ENCODE measurements around the gene SAP30. TPM values are rescaled to one million over a fixed set of nuclear protein-coding genes. Genes with fewer than 3 reads are reported as not detected.

The SAP30 gene
- total RNA-seq, 2 experiments from 2014 or later, result 40.7 to 41.1 TPM

- Mint-ChIP-seq H3K36me3 (ENCODE audit: low read depth) (no peaks in the 10 kb centered on the region), H3K27ac (no peak within 1 kb of the TSS), H3K4me1 (ENCODE audit: low read depth) (no peaks in the 10 kb centered on the region), H3K4me3 (no peak within 1 kb of the TSS), H3K27me3 (peaks cover 3% of the 10 kb centered on the region), H3K9me3 (no peaks in the 10 kb centered on the region)
- DNase-seq (no peak), ATAC-seq (no peak)
- intact Hi-C loops (cut with micrococcal nuclease), result no loop called here
- ChIA-PET CTCF (interaction anchor here (0.9 to 1.6 kb wide), 3 partner anchors 19 to 95 kb away, joined by 3 read pairs; no protein-coding TSS in a partner anchor), POLR2A (interaction anchor here (0.9 kb wide), 1 partner anchor 66 kb away, joined by 4 read pairs; the partner anchor contains the start of gene HMGB2)
- TF ChIP-seq CTCF (IDR thresholded peaks at IDR 0.05), result no peak
Measured at GRCh38 chr4:173398779-173399415, 28.1 kb downstream of the SAP30 start, which contains the start of gene SCRG1. Gene SCRG1 (minus strand): TSS chr4:173399116. CDS start chr4:173391414, 7,702 bp downstream.

GRCh38 chr4:173401063-173401462 is 30.3 kb downstream of the SAP30 start:
- POLR2A ChIA-PET, result no interaction called here
- DNase-seq (no peak), ATAC-seq (no peak)
- CTCF ChIA-PET, result interaction anchor here (1.0 to 2.6 kb wide), 3 partner anchors 29 to 99 kb away, joined by 3 to 10 read pairs (median 3); no protein-coding TSS in a partner anchor
- no peaks in the 10 kb centered on the region for H3K9me3 Mint-ChIP-seq
- H3K4me1 Mint-ChIP-seq (ENCODE audit: low read depth), result no peaks in the 10 kb centered on the region
- H3K27ac Mint-ChIP-seq, result no peak overlapping the region
- no peak for TF ChIP-seq CTCF (IDR thresholded peaks at IDR 0.05)
- no peaks in the 10 kb centered on the region for H3K36me3 Mint-ChIP-seq (ENCODE audit: low read depth)
- no peaks in the 10 kb centered on the region for H3K27me3 Mint-ChIP-seq
- intact Hi-C loops (cut with micrococcal nuclease), result no loop called here
- H3K4me3 Mint-ChIP-seq, result no peak overlapping the region

- H3K27ac Mint-ChIP-seq, result no peak overlapping the region
- no peak for TF ChIP-seq CTCF (IDR thresholded peaks at IDR 0.05)
- H3K36me3 Mint-ChIP-seq (ENCODE audit: low read depth), result no peaks in the 10 kb centered on the region
- DNase-seq (no peak), ATAC-seq (no peak)
- intact Hi-C loops (cut with micrococcal nuclease), result no loop called here
- no peaks in the 10 kb centered on the region for H3K4me1 Mint-ChIP-seq (ENCODE audit: low read depth)
- no peak overlapping the region for H3K4me3 Mint-ChIP-seq
- ChIA-PET CTCF (interaction anchor here (1.2 to 2.6 kb wide), 3 partner anchors 10 to 101 kb away, joined by 4 to 10 read pairs (median 8); no protein-coding TSS in a partner anchor), POLR2A (no interaction called here)
- no peaks in the 10 kb centered on the region for H3K27me3 Mint-ChIP-seq
- H3K9me3 Mint-ChIP-seq, result no peaks in the 10 kb centered on the region
Measured at GRCh38 chr4:173403051-173403450, 32.3 kb downstream of the SAP30 start.

GRCh38 chr4:173404296-173404865 is 33.6 kb downstream of the SAP30 start:
- Mint-ChIP-seq H3K27ac (no peak overlapping the region), H3K27me3 (no peaks in the 10 kb centered on the region), H3K4me1 (ENCODE audit: low read depth) (no peaks in the 10 kb centered on the region), H3K36me3 (ENCODE audit: low read depth) (no peaks in the 10 kb centered on the region), H3K4me3 (no peak overlapping the region), H3K9me3 (no peaks in the 10 kb centered on the region)
- ATAC-seq, result no peak
- ChIA-PET POLR2A (no interaction called here), CTCF (no interaction called here)
- TF ChIP-seq CTCF (IDR thresholded peaks at IDR 0.05), result no peak
- intact Hi-C loops (cut with micrococcal nuclease), result no loop called here
- DNase-seq, result no peak

Measured in activated CD8-positive, alpha-beta T cell treated with anti-CD3 and anti-CD28 coated beads for 36 hours (primary cell).